ENCODE results near the gene ANKRD13A. TPM values are rescaled to one million over a fixed set of nuclear protein-coding genes. Genes with fewer than 3 reads are reported as not detected.

Gene ANKRD13A
- total RNA-seq, 1 donor from 2014 or later, result 25.1 TPM

DNA sequence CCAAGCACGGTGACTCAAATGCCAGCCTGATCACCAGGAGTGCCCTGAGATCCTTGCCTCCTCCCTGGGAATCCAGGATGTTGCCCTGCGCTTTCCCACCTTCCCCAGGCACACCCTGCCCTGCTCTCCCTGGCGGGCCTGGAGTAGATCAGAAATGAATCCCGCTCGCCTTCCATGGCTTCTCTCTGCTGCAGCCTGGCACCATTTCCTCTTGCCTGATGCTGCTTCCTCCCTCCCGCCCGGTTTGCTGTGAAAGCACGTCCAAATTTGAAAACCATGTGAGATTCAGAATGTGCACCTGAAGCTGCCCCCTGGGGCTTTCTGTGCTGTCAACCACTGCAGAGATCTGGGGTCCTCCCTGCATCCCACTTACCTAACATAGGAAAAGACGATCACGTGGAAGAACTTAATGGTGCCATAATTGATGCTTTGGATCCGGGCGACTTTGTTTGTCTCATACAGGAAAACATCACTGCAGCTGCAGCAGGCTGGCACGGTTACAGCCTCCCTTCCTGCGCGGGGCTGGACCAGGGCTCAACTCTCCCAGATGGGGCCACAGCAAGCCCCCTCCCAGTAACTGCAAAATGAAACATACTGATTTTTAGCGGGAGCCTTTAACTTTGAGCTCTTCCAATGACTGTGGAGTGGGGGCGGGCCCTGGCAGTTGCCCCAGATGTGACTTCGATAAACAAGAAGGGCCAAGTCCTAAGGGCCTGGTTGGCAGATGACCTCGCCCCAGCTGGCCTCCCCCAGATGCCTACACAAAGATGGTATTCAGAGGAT lies 74.0 kb downstream of the ANKRD13A start:
- H3K4me3 Mint-ChIP-seq, result no peak overlapping the region
- peaks cover 10% of the 10 kb centered on the region for H3K4me1 Mint-ChIP-seq
- peaks cover 9% of the 10 kb centered on the region for H3K27me3 Mint-ChIP-seq (ENCODE audit: low read depth)
- TF ChIP-seq, protein P1, sequence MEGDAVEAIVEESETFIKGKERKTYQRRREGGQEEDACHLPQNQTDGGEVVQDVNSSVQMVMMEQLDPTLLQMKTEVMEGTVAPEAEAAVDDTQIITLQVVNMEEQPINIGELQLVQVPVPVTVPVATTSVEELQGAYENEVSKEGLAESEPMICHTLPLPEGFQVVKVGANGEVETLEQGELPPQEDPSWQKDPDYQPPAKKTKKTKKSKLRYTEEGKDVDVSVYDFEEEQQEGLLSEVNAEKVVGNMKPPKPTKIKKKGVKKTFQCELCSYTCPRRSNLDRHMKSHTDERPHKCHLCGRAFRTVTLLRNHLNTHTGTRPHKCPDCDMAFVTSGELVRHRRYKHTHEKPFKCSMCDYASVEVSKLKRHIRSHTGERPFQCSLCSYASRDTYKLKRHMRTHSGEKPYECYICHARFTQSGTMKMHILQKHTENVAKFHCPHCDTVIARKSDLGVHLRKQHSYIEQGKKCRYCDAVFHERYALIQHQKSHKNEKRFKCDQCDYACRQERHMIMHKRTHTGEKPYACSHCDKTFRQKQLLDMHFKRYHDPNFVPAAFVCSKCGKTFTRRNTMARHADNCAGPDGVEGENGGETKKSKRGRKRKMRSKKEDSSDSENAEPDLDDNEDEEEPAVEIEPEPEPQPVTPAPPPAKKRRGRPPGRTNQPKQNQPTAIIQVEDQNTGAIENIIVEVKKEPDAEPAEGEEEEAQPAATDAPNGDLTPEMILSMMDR (IDR thresholded peaks at IDR 0.05; ENCODE audit: unreplicated experiment), result no peak
- no peak overlapping the region for H3K27ac Mint-ChIP-seq
- H3K36me3 Mint-ChIP-seq, result no peaks in the 10 kb centered on the region
- DNase-seq (ENCODE audit: low spot score in 2 of 2, unreplicated experiment in 2 of 2), result no peak
- no peaks in the 10 kb centered on the region for H3K9me3 Mint-ChIP-seq

DNA sequence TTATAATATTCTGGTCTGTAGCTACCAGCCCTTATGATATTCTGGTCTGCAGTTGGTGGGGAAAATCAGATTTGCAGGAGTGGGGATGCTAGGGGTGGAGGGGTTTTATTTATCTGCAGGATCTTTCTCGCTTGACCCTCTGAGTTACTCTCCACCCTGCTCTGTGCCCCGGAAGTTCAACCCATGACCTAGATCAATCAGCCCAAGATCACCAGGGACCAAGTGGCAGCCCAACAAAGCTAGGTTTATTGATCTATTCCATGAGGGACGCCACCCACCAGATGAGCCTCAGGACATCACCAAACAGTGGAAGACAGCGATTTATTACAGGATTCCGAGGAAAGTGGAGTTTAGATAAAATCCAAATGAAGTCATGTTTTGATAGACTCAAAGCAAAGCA lies 74.9 kb downstream of the ANKRD13A start:
- no peak overlapping the region for H3K27ac Mint-ChIP-seq
- TF ChIP-seq, protein P1 (IDR thresholded peaks at IDR 0.05; ENCODE audit: unreplicated experiment), result no peak
- H3K36me3 Mint-ChIP-seq, result no peaks in the 10 kb centered on the region
- peaks cover 10% of the 10 kb centered on the region for H3K4me1 Mint-ChIP-seq
- H3K4me3 Mint-ChIP-seq, result no peak overlapping the region
- peaks cover 9% of the 10 kb centered on the region for H3K27me3 Mint-ChIP-seq (ENCODE audit: low read depth)
- no peak for DNase-seq (ENCODE audit: low spot score in 2 of 2, unreplicated experiment in 2 of 2)
- H3K9me3 Mint-ChIP-seq, result no peaks in the 10 kb centered on the region

DNA sequence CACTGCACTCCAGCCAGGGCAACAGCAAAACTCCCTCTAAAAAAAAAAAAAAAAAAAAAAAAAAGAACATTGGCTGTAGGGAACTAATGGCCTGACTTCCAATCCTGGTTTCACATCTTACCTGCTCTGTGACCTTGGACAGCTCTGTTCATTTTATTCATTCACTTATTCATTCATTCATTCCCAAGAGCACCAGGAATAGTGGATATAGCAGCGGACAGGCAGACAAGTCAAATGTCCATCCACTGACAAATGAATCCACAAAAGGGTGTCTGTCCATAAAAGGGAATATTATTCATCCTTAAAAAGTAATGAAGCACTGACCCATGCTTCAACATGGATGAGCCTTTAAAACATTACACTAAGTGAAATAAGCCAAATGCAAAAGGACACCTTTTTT lies 76.7 kb downstream of the ANKRD13A start:
- no peaks in the 10 kb centered on the region for H3K36me3 Mint-ChIP-seq
- H3K9me3 Mint-ChIP-seq, result no peaks in the 10 kb centered on the region
- no peak overlapping the region for H3K4me3 Mint-ChIP-seq
- H3K4me1 Mint-ChIP-seq, result peaks cover 10% of the 10 kb centered on the region
- TF ChIP-seq, protein P1 (IDR thresholded peaks at IDR 0.05; ENCODE audit: unreplicated experiment), result no peak
- H3K27me3 Mint-ChIP-seq (ENCODE audit: low read depth), result peaks cover 10% of the 10 kb centered on the region
- H3K27ac Mint-ChIP-seq, result no peak overlapping the region
- no peak for DNase-seq (ENCODE audit: low spot score in 2 of 2, unreplicated experiment in 2 of 2)

DNA sequence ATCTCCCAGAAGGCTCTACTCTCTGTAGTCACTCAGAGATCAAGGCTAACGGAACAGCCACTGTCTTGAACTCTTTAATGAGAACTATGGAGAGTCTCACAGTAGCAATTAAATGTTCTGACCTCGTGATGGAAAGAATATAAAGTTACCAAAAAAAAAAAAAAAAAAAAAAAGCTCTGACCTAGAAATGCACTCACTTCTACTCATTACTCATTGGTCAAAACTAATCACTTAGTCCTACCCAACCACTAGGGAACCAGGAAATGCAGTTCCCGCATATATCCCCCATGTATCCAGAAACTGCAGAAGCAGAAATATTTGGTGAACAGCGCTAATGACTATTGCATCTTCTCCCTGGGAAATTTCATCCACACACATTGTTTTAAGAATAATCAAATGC lies 78.6 kb downstream of the ANKRD13A start:
- peaks cover 10% of the 10 kb centered on the region for H3K4me1 Mint-ChIP-seq
- no peak overlapping the region for H3K4me3 Mint-ChIP-seq
- H3K36me3 Mint-ChIP-seq, result no peaks in the 10 kb centered on the region
- H3K27ac Mint-ChIP-seq, result no peak overlapping the region
- TF ChIP-seq, protein P1 (IDR thresholded peaks at IDR 0.05; ENCODE audit: unreplicated experiment), result no peak
- no peak for DNase-seq (ENCODE audit: low spot score in 2 of 2, unreplicated experiment in 2 of 2)
- peaks cover 9% of the 10 kb centered on the region for H3K27me3 Mint-ChIP-seq (ENCODE audit: low read depth)
- no peaks in the 10 kb centered on the region for H3K9me3 Mint-ChIP-seq

DNA sequence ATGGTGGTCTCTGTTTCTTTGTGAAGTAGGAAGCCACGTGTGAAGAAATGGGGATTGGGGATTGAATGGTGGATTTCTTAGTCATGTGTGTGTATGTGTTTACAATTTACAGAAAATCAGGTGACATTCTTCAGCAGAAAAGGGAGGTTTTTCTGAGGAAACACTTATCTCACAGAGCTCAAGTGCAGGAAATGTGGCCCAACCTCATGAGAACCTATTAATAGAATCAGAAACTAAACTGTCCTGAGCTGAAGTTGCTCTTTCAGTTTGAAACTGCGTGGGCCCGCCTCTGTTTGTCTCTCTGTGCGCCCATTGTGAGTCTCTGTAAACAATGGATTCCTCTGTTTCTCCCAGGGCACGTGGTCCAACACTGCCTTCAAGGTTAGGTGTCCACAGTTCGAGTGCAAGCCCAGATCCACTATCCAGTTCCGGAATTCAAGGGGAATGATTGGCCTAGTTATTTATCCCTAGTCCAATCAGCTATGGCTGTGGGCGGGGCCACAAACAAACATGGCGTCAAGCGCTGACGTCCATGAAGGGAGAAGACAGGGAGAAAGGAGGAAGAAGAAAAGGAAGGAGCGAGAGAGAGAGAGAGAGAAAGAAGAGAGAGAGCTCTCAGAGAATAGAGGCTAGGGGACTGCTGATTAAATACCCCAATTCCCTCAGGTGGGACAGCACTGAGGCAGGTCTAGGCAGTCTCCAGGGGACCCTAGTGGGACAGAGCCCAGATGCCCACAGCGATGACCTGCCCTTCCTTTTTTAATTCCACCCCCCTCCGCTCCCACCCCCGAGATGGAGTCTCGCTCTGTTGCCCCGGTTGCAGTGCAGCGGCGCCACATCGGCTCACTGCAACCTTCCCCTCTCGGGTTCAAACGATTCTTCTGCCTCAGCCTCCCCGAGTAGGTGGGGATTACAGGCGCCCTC lies 80.5 kb downstream of the ANKRD13A start:
- TF ChIP-seq, protein P1 (IDR thresholded peaks at IDR 0.05; ENCODE audit: unreplicated experiment), result no peak
- Mint-ChIP-seq H3K36me3 (no peaks in the 10 kb centered on the region), H3K4me1 (peaks cover 2% of the 10 kb centered on the region), H3K27ac (no peak overlapping the region), H3K9me3 (no peaks in the 10 kb centered on the region), H3K4me3 (no peak overlapping the region), H3K27me3 (ENCODE audit: low read depth) (peaks cover 5% of the 10 kb centered on the region)
- no peak for DNase-seq (ENCODE audit: low spot score in 2 of 2, unreplicated experiment in 2 of 2)
